Activated CD4-positive, alpha-beta T cell treated with anti-CD3 and anti-CD28 coated beads, Interleukin-2, amount 10 ng/mL, durations not matched to agents 7 days and 5 days (primary cell): Measurements from ENCODE around the gene STK10. TPM values are rescaled to one million over a fixed set of nuclear protein-coding genes. Genes with fewer than 3 reads are reported as not detected.

Experiments used
- CTCF ChIA-PET: fragments of 350-600 bp; sonication (Branson Sonifier 250); formaldehyde crosslinking; loops from one replicate; lab custom pipeline; 2021; ENCODE audit warnings: antibody characterized with exemption; lab: Charles Lee
- POLR2A ChIA-PET: fragments of 350-600 bp; sonication (Branson Sonifier 250); formaldehyde crosslinking; loops from one replicate; lab custom pipeline; 2021; ENCODE audit warnings: antibody characterized with exemption; lab: Charles Lee
- DNase-seq: peaks from one replicate; pipeline ENCODE4 v3.0.0-alpha.2; 2020
- H3K27ac Mint-ChIP-seq: one replicate; pipeline ENCODE4 v1.8.0; 2021; ENCODE audit warnings: mild to moderate bottlenecking, moderate library complexity, mixed read lengths
- H3K27me3 Mint-ChIP-seq: one replicate; pipeline ENCODE4 v1.8.0; 2021; ENCODE audit warnings: mixed read lengths
- H3K36me3 Mint-ChIP-seq: one replicate; pipeline ENCODE4 v1.8.0; 2021; ENCODE audit warnings: low read depth, mixed read lengths
- H3K4me1 Mint-ChIP-seq: one replicate; pipeline ENCODE4 v1.8.0; 2021; ENCODE audit warnings: mixed read lengths
- H3K4me3 Mint-ChIP-seq: one replicate; pipeline ENCODE4 v1.8.0; 2021; ENCODE audit warnings: mild to moderate bottlenecking, moderate library complexity, mixed read lengths
- H3K9me3 Mint-ChIP-seq: one replicate; pipeline ENCODE4 v1.8.0; 2021; ENCODE audit warnings: mixed read lengths
- total RNA-seq, 2 experiments: library from RNA; stranded (reverse); gene quantifications; one replicate each; pipeline ENCODE4 v1.2.3, GENCODE V29; 2021

Gene STK10
- total RNA-seq, 2 experiments from 2014 or later, result 299 to 312 TPM

GRCh38 chr5:172129256-172129910, 58.6 kb downstream of the STK10 start:
- DNase-seq, result no peak
- peak overlapping the region; percentile 16 for H3K27ac Mint-ChIP-seq
- ChIA-PET POLR2A (no interaction called here), CTCF (interaction anchor here (0.7 to 2.6 kb wide), 4 partner anchors 16 to 89 kb away, joined by 3 to 10 read pairs (median 3); partner anchors contain the start of gene STK10)
- H3K4me1 Mint-ChIP-seq, result peaks cover 58% of the 10 kb centered on the region
- H3K4me3 Mint-ChIP-seq, result no peak overlapping the region
- peaks cover 80% of the 10 kb centered on the region for H3K36me3 Mint-ChIP-seq
- H3K27me3 Mint-ChIP-seq, result no peaks in the 10 kb centered on the region
- H3K9me3 Mint-ChIP-seq, result no peaks in the 10 kb centered on the region

GRCh38 chr5:172127581-172127980, 60.4 kb downstream of the STK10 start:
- Mint-ChIP-seq H3K27ac (no peak overlapping the region), H3K27me3 (no peaks in the 10 kb centered on the region), H3K4me3 (no peak overlapping the region), H3K36me3 (peaks cover 76% of the 10 kb centered on the region), H3K9me3 (no peaks in the 10 kb centered on the region), H3K4me1 (peaks cover 49% of the 10 kb centered on the region)
- ChIA-PET CTCF (interaction anchor here (0.9 to 2.6 kb wide), 3 partner anchors 11 to 61 kb away, joined by 4 to 10 read pairs (median 6); partner anchors contain the start of gene STK10), POLR2A (interaction anchor here (0.6 kb wide), 1 partner anchor 46 kb away, joined by 3 read pairs; no protein-coding TSS in a partner anchor)
- DNase-seq, result no peak

- H3K9me3 Mint-ChIP-seq, result no peaks in the 10 kb centered on the region
- CTCF ChIA-PET, result interaction anchor here (0.6 to 1.6 kb wide), 4 partner anchors 51 to 197 kb away, joined by 3 to 6 read pairs (median 4); partner anchors contain the start of gene STK10
- POLR2A ChIA-PET, result no interaction called here
- no peak overlapping the region for H3K4me3 Mint-ChIP-seq
- no peak for DNase-seq
- H3K27ac Mint-ChIP-seq, result no peak overlapping the region
- H3K36me3 Mint-ChIP-seq, result peaks cover 63% of the 10 kb centered on the region
- no peaks in the 10 kb centered on the region for H3K27me3 Mint-ChIP-seq
- peaks cover 52% of the 10 kb centered on the region for H3K4me1 Mint-ChIP-seq
Measured at GRCh38 chr5:172123269-172123692, 64.7 kb downstream of the STK10 start.

- H3K4me1 Mint-ChIP-seq, result peaks cover 61% of the 10 kb centered on the region
- no peaks in the 10 kb centered on the region for H3K27me3 Mint-ChIP-seq
- no peak overlapping the region for H3K4me3 Mint-ChIP-seq
- CTCF ChIA-PET, result interaction anchor here (0.9 to 1.6 kb wide), 4 partner anchors 12 to 68 kb away, joined by 4 to 5 read pairs (median 4); partner anchors contain the start of gene STK10
- POLR2A ChIA-PET, result no interaction called here
- H3K27ac Mint-ChIP-seq, result peak overlapping the region; percentile 57
- peaks cover 2% of the 10 kb centered on the region for H3K9me3 Mint-ChIP-seq
- DNase-seq, result no peak
- peaks cover 66% of the 10 kb centered on the region for H3K36me3 Mint-ChIP-seq
Measured at GRCh38 chr5:172119921-172120688, 67.9 kb downstream of the STK10 start.

GRCh38 chr5:172118891-172119290, 69.1 kb downstream of the STK10 start:
- Mint-ChIP-seq H3K4me3 (no peak overlapping the region), H3K4me1 (peaks cover 61% of the 10 kb centered on the region), H3K9me3 (peaks cover 2% of the 10 kb centered on the region), H3K36me3 (peaks cover 63% of the 10 kb centered on the region), H3K27ac (peak overlapping the region; percentile 85), H3K27me3 (no peaks in the 10 kb centered on the region)
- POLR2A ChIA-PET, result no interaction called here
- DNase-seq, result no peak
- CTCF ChIA-PET, result interaction anchor here (0.7 to 1.8 kb wide), 3 partner anchors 13 to 67 kb away, joined by 3 to 6 read pairs (median 4); no protein-coding TSS in a partner anchor

- no peaks in the 10 kb centered on the region for H3K27me3 Mint-ChIP-seq
- H3K4me1 Mint-ChIP-seq, result peaks cover 64% of the 10 kb centered on the region
- ChIA-PET CTCF (interaction anchor here (0.7 to 1.8 kb wide), 7 partner anchors 12 to 70 kb away, joined by 3 to 6 read pairs (median 3); partner anchors contain the start of gene STK10), POLR2A (interaction anchor here (0.6 kb wide), 1 partner anchor 157 kb away, joined by 4 read pairs; no protein-coding TSS in a partner anchor)
- no peak overlapping the region for H3K4me3 Mint-ChIP-seq
- H3K9me3 Mint-ChIP-seq, result peaks cover 2% of the 10 kb centered on the region
- peaks cover 61% of the 10 kb centered on the region for H3K36me3 Mint-ChIP-seq
- peak overlapping the region; percentile 74 for H3K27ac Mint-ChIP-seq
- DNase-seq, result no peak
Measured at GRCh38 chr5:172117977-172118701, 69.9 kb downstream of the STK10 start.

- no peaks in the 10 kb centered on the region for H3K27me3 Mint-ChIP-seq
- peaks cover 2% of the 10 kb centered on the region for H3K9me3 Mint-ChIP-seq
- peaks cover 67% of the 10 kb centered on the region for H3K36me3 Mint-ChIP-seq
- ChIA-PET POLR2A (interaction anchor here (0.6 kb wide), 1 partner anchor 64 kb away, joined by 3 read pairs; no protein-coding TSS in a partner anchor), CTCF (interaction anchor here (0.6 to 2.6 kb wide), 6 partner anchors 12 to 71 kb away, joined by 3 to 20 read pairs (median 5); no protein-coding TSS in a partner anchor)
- H3K4me1 Mint-ChIP-seq, result peaks cover 79% of the 10 kb centered on the region
- peak; percentile 53 for DNase-seq
- H3K27ac Mint-ChIP-seq, result peak overlapping the region; percentile 98
- peak overlapping the region; percentile 68 for H3K4me3 Mint-ChIP-seq
Measured at GRCh38 chr5:172115541-172115982, 72.5 kb downstream of the STK10 start.

- POLR2A ChIA-PET, result interaction anchor here (0.6 kb wide), 1 partner anchor 64 kb away, joined by 3 read pairs; no protein-coding TSS in a partner anchor
- H3K36me3 Mint-ChIP-seq, result peaks cover 72% of the 10 kb centered on the region
- peaks cover 80% of the 10 kb centered on the region for H3K4me1 Mint-ChIP-seq
- H3K27me3 Mint-ChIP-seq, result no peaks in the 10 kb centered on the region
- DNase-seq, result peak; percentile 78
- peaks cover 2% of the 10 kb centered on the region for H3K9me3 Mint-ChIP-seq
- CTCF ChIA-PET, result interaction anchor here (0.6 to 2.6 kb wide), 8 partner anchors 11 to 109 kb away, joined by 3 to 20 read pairs (median 4); no protein-coding TSS in a partner anchor
- H3K27ac Mint-ChIP-seq, result peak overlapping the region; percentile 98
- H3K4me3 Mint-ChIP-seq, result peak overlapping the region; percentile 68
Measured at GRCh38 chr5:172114875-172115422, 73.1 kb downstream of the STK10 start.

- H3K4me3 Mint-ChIP-seq, result peak overlapping the region; percentile 68
Measured at GRCh38 chr5:172113036-172113435, 75.0 kb downstream of the STK10 start.

GRCh38 chr5:172111852-172112225, 76.2 kb downstream of the STK10 start:
- Mint-ChIP-seq H3K4me1 (peaks cover 89% of the 10 kb centered on the region), H3K36me3 (peaks cover 74% of the 10 kb centered on the region), H3K27me3 (no peaks in the 10 kb centered on the region), H3K27ac (peak overlapping the region; percentile 96), H3K4me3 (peak overlapping the region; percentile 68), H3K9me3 (peaks cover 2% of the 10 kb centered on the region)
- POLR2A ChIA-PET, result interaction anchor here (1.1 to 1.2 kb wide), 3 partner anchors 63 to 74 kb away, joined by 4 to 12 read pairs (median 5); no protein-coding TSS in a partner anchor
- CTCF ChIA-PET, result interaction anchor here (0.6 to 3.6 kb wide), 15 partner anchors 10 to 1792 kb away, joined by 3 to 25 read pairs (median 4); partner anchors contain the start of gene STK10
- DNase-seq, result no peak

More at GRCh38 chr5:172113036-172113435, 75.0 kb downstream of the STK10 start:
- Mint-ChIP-seq H3K27ac (peak overlapping the region; percentile 96), H3K9me3 (peaks cover 2% of the 10 kb centered on the region), H3K4me1 (peaks cover 85% of the 10 kb centered on the region), H3K36me3 (peaks cover 73% of the 10 kb centered on the region), H3K27me3 (no peaks in the 10 kb centered on the region)
- ChIA-PET CTCF (interaction anchor here (1.1 to 3.3 kb wide), 4 partner anchors 61 to 180 kb away, joined by 4 to 25 read pairs (median 13); partner anchors contain the start of gene STK10), POLR2A (no interaction called here)
- peak; percentile 92 for DNase-seq
